ENCODE measurements around the gene SBF2.

- TF ChIP-seq, protein P1, sequence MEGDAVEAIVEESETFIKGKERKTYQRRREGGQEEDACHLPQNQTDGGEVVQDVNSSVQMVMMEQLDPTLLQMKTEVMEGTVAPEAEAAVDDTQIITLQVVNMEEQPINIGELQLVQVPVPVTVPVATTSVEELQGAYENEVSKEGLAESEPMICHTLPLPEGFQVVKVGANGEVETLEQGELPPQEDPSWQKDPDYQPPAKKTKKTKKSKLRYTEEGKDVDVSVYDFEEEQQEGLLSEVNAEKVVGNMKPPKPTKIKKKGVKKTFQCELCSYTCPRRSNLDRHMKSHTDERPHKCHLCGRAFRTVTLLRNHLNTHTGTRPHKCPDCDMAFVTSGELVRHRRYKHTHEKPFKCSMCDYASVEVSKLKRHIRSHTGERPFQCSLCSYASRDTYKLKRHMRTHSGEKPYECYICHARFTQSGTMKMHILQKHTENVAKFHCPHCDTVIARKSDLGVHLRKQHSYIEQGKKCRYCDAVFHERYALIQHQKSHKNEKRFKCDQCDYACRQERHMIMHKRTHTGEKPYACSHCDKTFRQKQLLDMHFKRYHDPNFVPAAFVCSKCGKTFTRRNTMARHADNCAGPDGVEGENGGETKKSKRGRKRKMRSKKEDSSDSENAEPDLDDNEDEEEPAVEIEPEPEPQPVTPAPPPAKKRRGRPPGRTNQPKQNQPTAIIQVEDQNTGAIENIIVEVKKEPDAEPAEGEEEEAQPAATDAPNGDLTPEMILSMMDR (IDR thresholded peaks at IDR 0.05; ENCODE audit: low read depth, low read length): no peak
- TF ChIP-seq EZH2phosphoT487 (IDR thresholded peaks at IDR 0.05; ENCODE audit: low read depth): no peak
Observed at GRCh38 chr11:9802291-9802861, 491.6 kb downstream of the SBF2 start.
